ENCODE measurements around the gene TMEM82.

DNA sequence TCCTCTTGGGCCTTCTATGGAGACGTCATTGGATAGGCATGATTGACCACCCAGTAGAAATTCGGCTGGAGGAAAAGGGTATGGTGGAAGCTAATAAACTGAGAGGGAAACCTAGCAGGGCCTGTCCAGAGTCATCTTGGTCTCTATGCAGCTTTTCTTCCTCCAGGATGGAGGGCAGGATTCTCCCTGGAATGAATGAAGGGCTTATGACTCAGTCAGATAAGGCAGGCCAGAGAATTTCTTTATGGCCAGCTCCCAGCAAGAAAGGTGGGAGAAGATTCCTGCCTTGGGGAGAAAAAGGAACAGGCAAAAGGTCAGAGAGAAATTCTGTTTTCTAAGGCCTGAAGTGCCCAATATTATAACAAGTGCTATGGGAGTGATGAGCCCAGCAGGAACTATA lies 33.4 kb downstream of the TMEM82 start:
- TF ChIP-seq CTCF (IDR thresholded peaks at IDR 0.05 in 4 of 5, conservative IDR thresholded peaks at IDR 0.05 in 1 of 5) (no peak), POLR2A (IDR thresholded peaks at IDR 0.05) (no peak)
